A549 (cell line): ENCODE measurements around the gene FAAH2. TPM values are rescaled to one million over a fixed set of nuclear protein-coding genes. Genes with fewer than 3 reads are reported as not detected.

Experiments
- ATAC-seq, 2 experiments: fragments of 200-7000 bp in 1 of 2; fragments of >200 bp in 1 of 2; cut with Nextera tagmentation in 1 of 2; cut with Tn5 transposase in 1 of 2; 3 replicates each; pipeline versions ENCODE4 v1.8.0 to v1.9.1; 2018 to 2020; ENCODE audit warnings: mild to moderate bottlenecking in 1 of 2, moderate library complexity in 1 of 2
- CTCF ChIA-PET: fragments of 300-600 bp; sonication (Branson Sonifier 250); formaldehyde crosslinking; extraction: SDS; loops from one replicate; lab custom pipeline; 2021; ENCODE audit warnings: antibody characterized with exemption, inconsistent platforms; lab: Yijun Ruan, JAX
- POLR2A ChIA-PET: fragments of 350-600 bp; formaldehyde crosslinking; extraction: SDS; loops from one replicate; lab custom pipeline; 2021; ENCODE audit warnings: antibody characterized with exemption, inconsistent platforms; lab: Yijun Ruan, JAX
- DNase-seq, 2 experiments: peaks; one replicate each; pipeline versions ENCODE4 v3.0.0 to v3.0.0-alpha.2; 2011 to 2016; ENCODE audit warnings: low read depth in 1 of 2, low spot score in 1 of 2
- FAIRE-seq: peaks from 2 replicates; lab custom pipeline; 2011; peaks lifted over from hg19 to GRCh38; lab: Jason Lieb, UNC
- H3K27ac ChIP-seq, 2 experiments: fragments of >200 bp; sonication (Bioruptor Twin); formaldehyde crosslinking; 3 replicates each; pipeline ENCODE4 v1.5.1; 2016 to 2017
- H3K4me1 ChIP-seq: fragments of >200 bp; sonication (Bioruptor Twin); formaldehyde crosslinking; 3 replicates; pipeline ENCODE4 v1.6.1; 2016
- H3K4me2 ChIP-seq: fragments of >200 bp; sonication (Bioruptor Twin); formaldehyde crosslinking; 3 replicates; pipeline ENCODE4 v1.6.1; 2016
- H3K4me3 ChIP-seq: fragments of >200 bp; sonication (Bioruptor Twin); formaldehyde crosslinking; 3 replicates; pipeline ENCODE4 v1.5.1; 2016
- H3K9me3 ChIP-seq: fragments of >200 bp; sonication (Bioruptor Twin); formaldehyde crosslinking; 3 replicates; pipeline ENCODE4 v1.6.1; 2016
- BHLHE40 ChIP-seq: IDR thresholded peaks from 2 replicates; pipeline ENCODE4 v1.6.1; 2012; ENCODE audit warnings: low read depth, low read length, inconsistent platforms
- CBX8 ChIP-seq: fragments of 200-600 bp; sonication (generic); IDR thresholded peaks from 2 replicates; pipeline ENCODE4 v1.6.1; 2016
- CHD4 ChIP-seq: fragments of 200-600 bp; sonication (generic); IDR thresholded peaks from 2 replicates; pipeline ENCODE4 v1.6.1; 2016; ENCODE audit warnings: antibody characterized with exemption, mild to moderate bottlenecking, borderline replicate concordance
- EHF ChIP-seq: fragments of 250-450 bp; sonication (Bioruptor Pico); IDR thresholded peaks from 2 replicates; pipeline ENCODE4 v1.5.0; 2020; ENCODE audit warnings: mild to moderate bottlenecking
- EP300 ChIP-seq, 2 experiments: fragments of >200 bp; sonication (Bioruptor Twin); formaldehyde crosslinking; IDR thresholded peaks; 2 replicates in 1 of 2; 3 replicates in 1 of 2; pipeline ENCODE4 v1.6.1; 2016 to 2017
- ESRRA ChIP-seq: fragments of 150-350 bp; IDR thresholded peaks from 2 replicates; pipeline ENCODE4 v1.6.1; 2014; ENCODE audit warnings: mild to moderate bottlenecking, low read length, borderline replicate concordance
- FOXS1 ChIP-seq: fragments of 250-450 bp; sonication (Bioruptor Pico); IDR thresholded peaks from 2 replicates; pipeline ENCODE4 v1.5.0; 2020; ENCODE audit warnings: mild to moderate bottlenecking, moderate library complexity
- GATA3 ChIP-seq: IDR thresholded peaks from 2 replicates; pipeline ENCODE4 v1.6.1; 2012; ENCODE audit warnings: borderline replicate concordance
- HES2 ChIP-seq: fragments of >200 bp; sonication (Bioruptor Twin); formaldehyde crosslinking; IDR thresholded peaks from 2 replicates; pipeline ENCODE4 v1.6.1; 2016
- HEYL ChIP-seq: fragments of 250-450 bp; sonication (Bioruptor Pico); IDR thresholded peaks from 2 replicates; pipeline ENCODE4 v1.8.0; 2021; ENCODE audit warnings: mild to moderate bottlenecking, moderate library complexity
- HOXB13 ChIP-seq: fragments of 250-450 bp; sonication (Bioruptor Pico); IDR thresholded peaks from 2 replicates; pipeline ENCODE4 v1.5.0; 2020; ENCODE audit warnings: low read depth, mild to moderate bottlenecking, moderate library complexity
- JUN ChIP-seq, 2 experiments: fragments of >200 bp; sonication (Bioruptor Twin); formaldehyde crosslinking; IDR thresholded peaks; 2 replicates in 1 of 2; 3 replicates in 1 of 2; pipeline ENCODE4 v1.6.1; 2016 to 2017
- KDM1A ChIP-seq: fragments of 200-600 bp; sonication (generic); IDR thresholded peaks from 2 replicates; pipeline ENCODE4 v1.6.1; 2016; ENCODE audit warnings: low read depth, mild to moderate bottlenecking
- MAX ChIP-seq: IDR thresholded peaks from 2 replicates; pipeline ENCODE4 v1.6.1; 2012
- MAZ ChIP-seq: fragments of 150-350 bp; IDR thresholded peaks from 2 replicates; pipeline ENCODE4 v1.6.1; 2014; ENCODE audit warnings: antibody characterized with exemption, low read depth, low read length, borderline replicate concordance
- MYC ChIP-seq: IDR thresholded peaks from 2 replicates; pipeline ENCODE4 v1.6.1; 2012; ENCODE audit warnings: mild to moderate bottlenecking, inconsistent platforms, low read length, improper control_type of control experiment, borderline replicate concordance
- NFE2L2 ChIP-seq: fragments of 150-350 bp; conservative IDR thresholded peaks from 2 replicates; pipeline ENCODE4 v1.6.1; 2014; ENCODE audit warnings: low read length
- PHF8 ChIP-seq: fragments of 200-600 bp; sonication (generic); IDR thresholded peaks from 2 replicates; pipeline ENCODE4 v1.6.1; 2016; ENCODE audit warnings: low read depth, mild to moderate bottlenecking, antibody characterized with exemption, moderate library complexity, borderline replicate concordance
- POLR2A ChIP-seq: IDR thresholded peaks from 2 replicates; pipeline ENCODE4 v1.6.1; 2012; ENCODE audit warnings: mild to moderate bottlenecking, low read length
- POLR2AphosphoS2 ChIP-seq: conservative IDR thresholded peaks from 2 replicates; pipeline ENCODE4 v1.6.1; 2012; ENCODE audit warnings: low read length, improper control_type of control experiment, inconsistent platforms
- RAD21 ChIP-seq, 2 experiments: fragments of >200 bp in 1 of 2; sonication (Bioruptor Twin) in 1 of 2; formaldehyde crosslinking in 1 of 2; IDR thresholded peaks in 1 of 2; conservative IDR thresholded peaks in 1 of 2; 2 replicates in 1 of 2; 3 replicates in 1 of 2; pipeline ENCODE4 v1.6.1; 2012 to 2018; ENCODE audit warnings: inconsistent platforms in 1 of 2
- RARB ChIP-seq: fragments of 250-450 bp; sonication (Bioruptor Pico); IDR thresholded peaks from 2 replicates; pipeline ENCODE4 v1.8.0; 2021; ENCODE audit warnings: mild to moderate bottlenecking, moderate library complexity
- RCOR1 ChIP-seq: fragments of 150-350 bp; IDR thresholded peaks from 2 replicates; pipeline ENCODE4 v1.6.1; 2014; ENCODE audit warnings: antibody characterized with exemption, low read length, low read depth
- RFX5 ChIP-seq: fragments of 450-650 bp; IDR thresholded peaks from 2 replicates; pipeline ENCODE4 v1.7.1; 2014; ENCODE audit warnings: antibody characterized with exemption, mild to moderate bottlenecking, moderate library complexity
- RNF2 ChIP-seq: fragments of 200-600 bp; sonication (generic); IDR thresholded peaks from 2 replicates; pipeline ENCODE4 v1.6.1; 2016; ENCODE audit warnings: low read depth, mild to moderate bottlenecking, antibody characterized with exemption, moderate library complexity, borderline replicate concordance
- SREBF2 ChIP-seq: fragments of 450-650 bp; IDR thresholded peaks from 2 replicates; pipeline ENCODE4 v1.6.1; 2014; ENCODE audit warnings: mild to moderate bottlenecking, moderate library complexity
- ZC3H11A ChIP-seq: fragments of 450-650 bp; IDR thresholded peaks from 2 replicates; pipeline ENCODE4 v1.6.1; 2014; ENCODE audit warnings: antibody characterized with exemption, mild to moderate bottlenecking
- WGBS: methylation state at CpG from one replicate; pipeline ENCODE4 v1.1.6; 2017; ENCODE audit errors: missing lambda C conversion rate; 5-methylcytosine and 5-hydroxymethylcytosine counted together
- polyA plus RNA-seq, 4 experiments: library from polyadenylated mRNA; depleted of rRNA in 3 of 4; stranded (reverse); fragments of >200 nt; fragmentation: RNase III in 1 of 4; extraction: RNeasy Plus Mini Kit Qiagen cat#74134 plus additional on column Dnase treatment in 1 of 4; gene quantifications; 2 replicates in 3 of 4; 3 replicates in 1 of 4; pipeline ENCODE4 v1.2.3, GENCODE V29; 2011 to 2017
- TF ChIP-seq, protein P1 (sequence below): fragments of >200 bp; sonication (Bioruptor Twin); formaldehyde crosslinking; IDR thresholded peaks from 3 replicates; pipeline ENCODE4 v1.6.1; 2016
- TF ChIP-seq, protein P2 (sequence below): IDR thresholded peaks from 2 replicates; pipeline ENCODE4 v1.6.1; 2012

Gene FAAH2
- polyA plus RNA-seq, 2 of the 4 experiments (the other 2 are of a cell fraction): 0.09 to 0.52 TPM

- TF ChIP-seq EP300 (IDR thresholded peaks at IDR 0.05) (no peak), POLR2A (no peak), RARB (CRISPR knock-in tag) (no peak), RNF2 (no peak), CHD4 (no peak), POLR2AphosphoS2 (no peak), RFX5 (no peak), SREBF2 (no peak), BHLHE40 (no peak), GATA3 (no peak), RCOR1 (no peak), CBX8 (no peak), MYC (no peak), FOXS1 (CRISPR knock-in tag) (no peak), NFE2L2 (no peak), HES2 (no peak), ZC3H11A (no peak), HOXB13 (CRISPR knock-in tag) (no peak), RAD21 (conservative IDR thresholded peaks at IDR 0.05 in 1 of 2, IDR thresholded peaks at IDR 0.05 in 1 of 2) (no peak)
- TF ChIP-seq, protein P1, sequence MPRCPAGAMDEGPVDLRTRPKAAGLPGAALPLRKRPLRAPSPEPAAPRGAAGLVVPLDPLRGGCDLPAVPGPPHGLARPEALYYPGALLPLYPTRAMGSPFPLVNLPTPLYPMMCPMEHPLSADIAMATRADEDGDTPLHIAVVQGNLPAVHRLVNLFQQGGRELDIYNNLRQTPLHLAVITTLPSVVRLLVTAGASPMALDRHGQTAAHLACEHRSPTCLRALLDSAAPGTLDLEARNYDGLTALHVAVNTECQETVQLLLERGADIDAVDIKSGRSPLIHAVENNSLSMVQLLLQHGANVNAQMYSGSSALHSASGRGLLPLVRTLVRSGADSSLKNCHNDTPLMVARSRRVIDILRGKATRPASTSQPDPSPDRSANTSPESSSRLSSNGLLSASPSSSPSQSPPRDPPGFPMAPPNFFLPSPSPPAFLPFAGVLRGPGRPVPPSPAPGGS: no peak
- TF ChIP-seq, all 56 proteins: peak for 0
- ATAC-seq (no peak), FAIRE-seq (no peak), DNase-seq (no peak)
- WGBS: no CpG with 5 or more reads among the region's 4 CpGs
- Histone ChIP-seq H3K4me1 (no peaks in the 10 kb centered on the region), H3K9me3 (no peaks in the 10 kb centered on the region), H3K4me3 (no peak overlapping the region), H3K27ac (no peak overlapping the region), H3K4me2 (no peak overlapping the region)
- ChIA-PET POLR2A (no interaction called here), CTCF (no interaction called here)
Observed at GRCh38 chrX:57265126-57265525, 21.4 kb upstream of the FAAH2 start.

DNA sequence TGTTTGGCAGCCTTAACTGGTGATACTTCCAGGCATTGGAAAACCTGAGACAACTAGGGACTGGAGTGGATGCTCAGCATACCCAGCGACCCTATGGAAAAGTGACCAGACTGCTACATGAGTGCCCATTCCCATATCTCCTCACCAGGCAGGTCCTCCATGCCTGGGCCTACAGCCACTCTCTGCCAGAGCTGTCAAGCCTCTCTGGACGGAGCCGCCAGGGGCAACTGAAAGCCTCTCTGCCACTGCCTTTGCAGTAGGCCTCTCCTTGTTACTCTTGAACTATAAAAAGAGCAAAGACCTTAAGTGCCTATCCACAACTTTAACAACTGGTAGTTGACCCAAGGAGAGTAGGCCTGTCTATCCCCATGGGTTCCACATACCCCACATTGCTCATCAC lies 20.2 kb upstream of the FAAH2 start:
- CTCF ChIA-PET: no interaction called here
- 0% methylated on average over 1 of the region's 3 CpGs for WGBS
- FAIRE-seq (no peak), ATAC-seq (no peak), DNase-seq (no peak)
- H3K27ac ChIP-seq: no peak overlapping the region
- H3K4me3 ChIP-seq: no peak overlapping the region
- TF ChIP-seq CBX8 (no peak), RAD21 (conservative IDR thresholded peaks at IDR 0.05 in 1 of 2, IDR thresholded peaks at IDR 0.05 in 1 of 2) (no peak), KDM1A (no peak), RNF2 (no peak), FOXS1 (CRISPR knock-in tag) (no peak), HOXB13 (CRISPR knock-in tag) (no peak), HEYL (CRISPR knock-in tag) (no peak), JUN (IDR thresholded peaks at IDR 0.05) (no peak), MAZ (no peak), MAX (no peak), GATA3 (no peak), POLR2AphosphoS2 (no peak), EHF (no peak), ESRRA (no peak), EP300 (IDR thresholded peaks at IDR 0.05) (no peak), PHF8 (no peak), POLR2A (no peak)
- TF ChIP-seq, protein P2, sequence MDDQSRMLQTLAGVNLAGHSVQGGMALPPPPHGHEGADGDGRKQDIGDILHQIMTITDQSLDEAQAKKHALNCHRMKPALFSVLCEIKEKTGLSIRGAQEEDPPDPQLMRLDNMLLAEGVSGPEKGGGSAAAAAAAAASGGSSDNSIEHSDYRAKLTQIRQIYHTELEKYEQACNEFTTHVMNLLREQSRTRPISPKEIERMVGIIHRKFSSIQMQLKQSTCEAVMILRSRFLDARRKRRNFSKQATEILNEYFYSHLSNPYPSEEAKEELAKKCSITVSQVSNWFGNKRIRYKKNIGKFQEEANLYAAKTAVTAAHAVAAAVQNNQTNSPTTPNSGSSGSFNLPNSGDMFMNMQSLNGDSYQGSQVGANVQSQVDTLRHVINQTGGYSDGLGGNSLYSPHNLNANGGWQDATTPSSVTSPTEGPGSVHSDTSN: no peak
- no peak overlapping the region for H3K4me2 ChIP-seq
- POLR2A ChIA-PET: no interaction called here
- H3K9me3 ChIP-seq: no peaks in the 10 kb centered on the region
- H3K4me1 ChIP-seq: no peaks in the 10 kb centered on the region
